HepG2 (cell line): ENCODE measurements around the gene RASSF10. TPM values are rescaled to one million over a fixed set of nuclear protein-coding genes. Genes with fewer than 3 reads are reported as not detected.

ENCODE experiments used
- DMAP1 ChIP-seq: IDR thresholded peaks from 2 replicates; pipeline ENCODE4 v1.6.1; 2016
- FOSL2 ChIP-seq: sonication (generic); formaldehyde crosslinking; IDR thresholded peaks from 2 replicates; pipeline ENCODE4 v1.4.0; 2020; ENCODE audit warnings: missing genetic modification reagents
- HNF4A ChIP-seq: sonication (generic); formaldehyde crosslinking; IDR thresholded peaks from 2 replicates; pipeline ENCODE4 v1.4.0; 2020; ENCODE audit warnings: missing genetic modification reagents
- HOXA9 ChIP-seq: sonication (generic); formaldehyde crosslinking; IDR thresholded peaks from 2 replicates; pipeline ENCODE4 v1.8.1; 2022; ENCODE audit warnings: missing genetic modification reagents, mild to moderate bottlenecking, moderate library complexity, borderline replicate concordance
- RAD21 ChIP-seq: fragments of 450-650 bp; formaldehyde crosslinking; IDR thresholded peaks from 2 replicates; pipeline ENCODE4 v1.5.0; 2020; ENCODE audit warnings: mild to moderate bottlenecking
- SOX6 ChIP-seq, 2 experiments: fragments of 450-650 bp in 1 of 2; sonication (generic) in 1 of 2; formaldehyde crosslinking in 1 of 2; IDR thresholded peaks; 2 replicates each; pipeline versions ENCODE4 v1.4.0 to v1.6.1; 2017 to 2020; ENCODE audit warnings: antibody characterized with exemption in 1 of 2, mild to moderate bottlenecking in 1 of 2, missing genetic modification reagents in 1 of 2
- XRCC5 ChIP-seq: fragments of 200-400 bp; formaldehyde crosslinking; optimal IDR thresholded peaks from 2 replicates; pipeline ENCODE3; 2017; ENCODE audit warnings: mild to moderate bottlenecking, low read length
- ZNF326 ChIP-seq: sonication (generic); formaldehyde crosslinking; IDR thresholded peaks from 2 replicates; pipeline ENCODE4 v1.4.0; 2020; ENCODE audit warnings: missing genetic modification reagents, borderline replicate concordance
- polyA plus RNA-seq, 8 experiments: library from polyadenylated mRNA; depleted of rRNA in 3 of 8; stranded (reverse) in 7 of 8; unstranded in 1 of 8; fragments of >200 nt; fragmentation: Illumina TruSeq in 4 of 8; extraction: Trizol in 4 of 8; gene quantifications; 2 replicates each; pipeline versions ENCODE4 v1.2.1 to v1.2.3, GENCODE V29; 2011 to 2016; ENCODE audit warnings: low read depth in 4 of 8, missing spikeins in 1 of 8, mixed read lengths in 1 of 8; ENCODE audit not compliant: insufficient read depth in 1 of 8
- total RNA-seq, 5 experiments: library from RNA; depleted of rRNA; stranded (reverse); fragments of >200 nt; fragmentation: Illumina TruSeq; extraction: Trizol; gene quantifications; 2 replicates each; pipeline ENCODE4 v1.2.3, GENCODE V29; 2016; ENCODE audit warnings: low read depth in 1 of 5
- TF ChIP-seq, protein P1 (sequence below): sonication (generic); formaldehyde crosslinking; IDR thresholded peaks from 2 replicates; pipeline ENCODE4 v1.4.0; 2020; ENCODE audit warnings: mild to moderate bottlenecking, missing genetic modification reagents
- TF ChIP-seq, protein P2 (sequence below): sonication (generic); formaldehyde crosslinking; conservative IDR thresholded peaks from 2 replicates; pipeline ENCODE4 v1.5.0; 2020; ENCODE audit warnings: missing genetic modification reagents
- TF ChIP-seq, protein P3 (sequence below): IDR thresholded peaks from 2 replicates; pipeline ENCODE4 v1.4.0; 2020; ENCODE audit warnings: mild to moderate bottlenecking, missing genetic modification reagents
- TF ChIP-seq, protein P4 (sequence below): sonication (generic); formaldehyde crosslinking; IDR thresholded peaks from 2 replicates; pipeline ENCODE4 v1.4.0; 2020; ENCODE audit warnings: missing genetic modification reagents
- TF ChIP-seq, protein P5 (sequence below): sonication (generic); formaldehyde crosslinking; IDR thresholded peaks from 2 replicates; pipeline ENCODE4 v1.5.0; 2020; ENCODE audit warnings: mild to moderate bottlenecking, missing genetic modification reagents, moderate library complexity
- TF ChIP-seq, protein P6 (sequence below): sonication (generic); formaldehyde crosslinking; IDR thresholded peaks from 2 replicates; pipeline ENCODE4 v1.4.0; 2020; ENCODE audit warnings: mild to moderate bottlenecking, missing genetic modification reagents
- TF ChIP-seq, protein P7 (sequence below): sonication (generic); formaldehyde crosslinking; IDR thresholded peaks from 2 replicates; pipeline ENCODE4 v1.8.1; 2023; ENCODE audit warnings: mild to moderate bottlenecking, missing genetic modification reagents

Gene RASSF10
- total and polyA plus RNA-seq, 2 of the 13 experiments (the other 11 are each of a cell fraction or from before 2014, with no cell fraction given): not detected

DNA sequence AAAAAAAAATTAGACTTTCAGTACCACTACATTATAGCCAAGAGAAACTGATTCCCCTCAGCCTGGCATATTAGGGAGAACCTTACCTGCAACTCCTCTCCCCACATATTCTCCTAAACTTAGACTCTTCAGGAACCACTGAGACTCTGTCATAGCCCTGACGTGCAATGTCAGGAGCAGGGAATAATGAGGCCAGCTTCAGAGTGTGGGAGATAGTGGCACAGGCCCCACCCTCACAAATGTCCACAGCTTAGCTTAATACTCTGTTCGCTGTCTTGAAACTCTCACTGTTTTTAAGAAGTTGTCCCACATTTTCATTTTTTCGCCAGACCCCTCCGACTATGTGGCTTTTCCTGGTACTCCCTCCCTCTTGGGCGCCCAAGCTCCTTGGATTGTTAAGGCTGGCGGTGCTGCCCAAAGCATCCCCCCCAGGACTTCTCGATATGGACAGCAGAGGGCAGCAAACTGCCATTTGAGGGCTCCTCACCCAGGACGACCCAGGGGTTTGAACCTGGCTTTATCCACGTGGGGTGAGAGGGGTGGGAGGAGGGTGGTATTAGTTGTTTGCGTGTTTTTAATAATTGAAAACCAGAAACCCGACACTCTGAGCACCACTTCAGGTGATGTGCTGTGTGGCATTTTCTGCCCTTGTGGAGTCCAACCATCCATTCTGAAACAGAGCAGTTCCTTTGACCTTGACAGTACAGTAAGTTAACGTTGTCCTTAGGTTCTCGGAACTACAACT, 45.2 kb upstream of the RASSF10 start (continued):
- TF ChIP-seq, protein P1, sequence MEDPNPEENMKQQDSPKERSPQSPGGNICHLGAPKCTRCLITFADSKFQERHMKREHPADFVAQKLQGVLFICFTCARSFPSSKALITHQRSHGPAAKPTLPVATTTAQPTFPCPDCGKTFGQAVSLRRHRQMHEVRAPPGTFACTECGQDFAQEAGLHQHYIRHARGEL: no peak
- TF ChIP-seq, protein P2, sequence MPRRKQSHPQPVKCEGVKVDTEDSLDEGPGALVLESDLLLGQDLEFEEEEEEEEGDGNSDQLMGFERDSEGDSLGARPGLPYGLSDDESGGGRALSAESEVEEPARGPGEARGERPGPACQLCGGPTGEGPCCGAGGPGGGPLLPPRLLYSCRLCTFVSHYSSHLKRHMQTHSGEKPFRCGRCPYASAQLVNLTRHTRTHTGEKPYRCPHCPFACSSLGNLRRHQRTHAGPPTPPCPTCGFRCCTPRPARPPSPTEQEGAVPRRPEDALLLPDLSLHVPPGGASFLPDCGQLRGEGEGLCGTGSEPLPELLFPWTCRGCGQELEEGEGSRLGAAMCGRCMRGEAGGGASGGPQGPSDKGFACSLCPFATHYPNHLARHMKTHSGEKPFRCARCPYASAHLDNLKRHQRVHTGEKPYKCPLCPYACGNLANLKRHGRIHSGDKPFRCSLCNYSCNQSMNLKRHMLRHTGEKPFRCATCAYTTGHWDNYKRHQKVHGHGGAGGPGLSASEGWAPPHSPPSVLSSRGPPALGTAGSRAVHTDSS (CRISPR knock-in tag): no peak
- TF ChIP-seq FOSL2 (CRISPR knock-in tag): peak; percentile 51
- TF ChIP-seq ZNF326 (CRISPR knock-in tag): no peak
- TF ChIP-seq, protein P3, sequence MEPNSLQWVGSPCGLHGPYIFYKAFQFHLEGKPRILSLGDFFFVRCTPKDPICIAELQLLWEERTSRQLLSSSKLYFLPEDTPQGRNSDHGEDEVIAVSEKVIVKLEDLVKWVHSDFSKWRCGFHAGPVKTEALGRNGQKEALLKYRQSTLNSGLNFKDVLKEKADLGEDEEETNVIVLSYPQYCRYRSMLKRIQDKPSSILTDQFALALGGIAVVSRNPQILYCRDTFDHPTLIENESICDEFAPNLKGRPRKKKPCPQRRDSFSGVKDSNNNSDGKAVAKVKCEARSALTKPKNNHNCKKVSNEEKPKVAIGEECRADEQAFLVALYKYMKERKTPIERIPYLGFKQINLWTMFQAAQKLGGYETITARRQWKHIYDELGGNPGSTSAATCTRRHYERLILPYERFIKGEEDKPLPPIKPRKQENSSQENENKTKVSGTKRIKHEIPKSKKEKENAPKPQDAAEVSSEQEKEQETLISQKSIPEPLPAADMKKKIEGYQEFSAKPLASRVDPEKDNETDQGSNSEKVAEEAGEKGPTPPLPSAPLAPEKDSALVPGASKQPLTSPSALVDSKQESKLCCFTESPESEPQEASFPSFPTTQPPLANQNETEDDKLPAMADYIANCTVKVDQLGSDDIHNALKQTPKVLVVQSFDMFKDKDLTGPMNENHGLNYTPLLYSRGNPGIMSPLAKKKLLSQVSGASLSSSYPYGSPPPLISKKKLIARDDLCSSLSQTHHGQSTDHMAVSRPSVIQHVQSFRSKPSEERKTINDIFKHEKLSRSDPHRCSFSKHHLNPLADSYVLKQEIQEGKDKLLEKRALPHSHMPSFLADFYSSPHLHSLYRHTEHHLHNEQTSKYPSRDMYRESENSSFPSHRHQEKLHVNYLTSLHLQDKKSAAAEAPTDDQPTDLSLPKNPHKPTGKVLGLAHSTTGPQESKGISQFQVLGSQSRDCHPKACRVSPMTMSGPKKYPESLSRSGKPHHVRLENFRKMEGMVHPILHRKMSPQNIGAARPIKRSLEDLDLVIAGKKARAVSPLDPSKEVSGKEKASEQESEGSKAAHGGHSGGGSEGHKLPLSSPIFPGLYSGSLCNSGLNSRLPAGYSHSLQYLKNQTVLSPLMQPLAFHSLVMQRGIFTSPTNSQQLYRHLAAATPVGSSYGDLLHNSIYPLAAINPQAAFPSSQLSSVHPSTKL (CRISPR knock-in tag): 0 out of 2 replicates have a peak, but pooled peaks have one; percentile 21
- TF ChIP-seq, protein P4, sequence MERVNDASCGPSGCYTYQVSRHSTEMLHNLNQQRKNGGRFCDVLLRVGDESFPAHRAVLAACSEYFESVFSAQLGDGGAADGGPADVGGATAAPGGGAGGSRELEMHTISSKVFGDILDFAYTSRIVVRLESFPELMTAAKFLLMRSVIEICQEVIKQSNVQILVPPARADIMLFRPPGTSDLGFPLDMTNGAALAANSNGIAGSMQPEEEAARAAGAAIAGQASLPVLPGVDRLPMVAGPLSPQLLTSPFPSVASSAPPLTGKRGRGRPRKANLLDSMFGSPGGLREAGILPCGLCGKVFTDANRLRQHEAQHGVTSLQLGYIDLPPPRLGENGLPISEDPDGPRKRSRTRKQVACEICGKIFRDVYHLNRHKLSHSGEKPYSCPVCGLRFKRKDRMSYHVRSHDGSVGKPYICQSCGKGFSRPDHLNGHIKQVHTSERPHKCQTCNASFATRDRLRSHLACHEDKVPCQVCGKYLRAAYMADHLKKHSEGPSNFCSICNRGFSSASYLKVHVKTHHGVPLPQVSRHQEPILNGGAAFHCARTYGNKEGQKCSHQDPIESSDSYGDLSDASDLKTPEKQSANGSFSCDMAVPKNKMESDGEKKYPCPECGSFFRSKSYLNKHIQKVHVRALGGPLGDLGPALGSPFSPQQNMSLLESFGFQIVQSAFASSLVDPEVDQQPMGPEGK (CRISPR knock-in tag): peak; percentile 73
- TF ChIP-seq DMAP1 (CRISPR knock-in tag): no peak
- TF ChIP-seq, protein P5, sequence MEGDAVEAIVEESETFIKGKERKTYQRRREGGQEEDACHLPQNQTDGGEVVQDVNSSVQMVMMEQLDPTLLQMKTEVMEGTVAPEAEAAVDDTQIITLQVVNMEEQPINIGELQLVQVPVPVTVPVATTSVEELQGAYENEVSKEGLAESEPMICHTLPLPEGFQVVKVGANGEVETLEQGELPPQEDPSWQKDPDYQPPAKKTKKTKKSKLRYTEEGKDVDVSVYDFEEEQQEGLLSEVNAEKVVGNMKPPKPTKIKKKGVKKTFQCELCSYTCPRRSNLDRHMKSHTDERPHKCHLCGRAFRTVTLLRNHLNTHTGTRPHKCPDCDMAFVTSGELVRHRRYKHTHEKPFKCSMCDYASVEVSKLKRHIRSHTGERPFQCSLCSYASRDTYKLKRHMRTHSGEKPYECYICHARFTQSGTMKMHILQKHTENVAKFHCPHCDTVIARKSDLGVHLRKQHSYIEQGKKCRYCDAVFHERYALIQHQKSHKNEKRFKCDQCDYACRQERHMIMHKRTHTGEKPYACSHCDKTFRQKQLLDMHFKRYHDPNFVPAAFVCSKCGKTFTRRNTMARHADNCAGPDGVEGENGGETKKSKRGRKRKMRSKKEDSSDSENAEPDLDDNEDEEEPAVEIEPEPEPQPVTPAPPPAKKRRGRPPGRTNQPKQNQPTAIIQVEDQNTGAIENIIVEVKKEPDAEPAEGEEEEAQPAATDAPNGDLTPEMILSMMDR (CRISPR knock-in tag): peak; percentile 95
- TF ChIP-seq, protein P6, sequence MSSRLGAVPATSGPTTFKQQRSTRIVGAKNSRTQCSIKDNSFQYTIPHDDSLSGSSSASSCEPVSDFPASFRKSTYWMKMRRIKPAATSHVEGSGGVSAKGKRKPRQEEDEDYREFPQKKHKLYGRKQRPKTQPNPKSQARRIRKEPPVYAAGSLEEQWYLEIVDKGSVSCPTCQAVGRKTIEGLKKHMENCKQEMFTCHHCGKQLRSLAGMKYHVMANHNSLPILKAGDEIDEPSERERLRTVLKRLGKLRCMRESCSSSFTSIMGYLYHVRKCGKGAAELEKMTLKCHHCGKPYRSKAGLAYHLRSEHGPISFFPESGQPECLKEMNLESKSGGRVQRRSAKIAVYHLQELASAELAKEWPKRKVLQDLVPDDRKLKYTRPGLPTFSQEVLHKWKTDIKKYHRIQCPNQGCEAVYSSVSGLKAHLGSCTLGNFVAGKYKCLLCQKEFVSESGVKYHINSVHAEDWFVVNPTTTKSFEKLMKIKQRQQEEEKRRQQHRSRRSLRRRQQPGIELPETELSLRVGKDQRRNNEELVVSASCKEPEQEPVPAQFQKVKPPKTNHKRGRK (CRISPR knock-in tag): no peak
- no peak for TF ChIP-seq SOX6 (IDR thresholded peaks at IDR 0.05)
- peak; percentile 51; the same call in 1 of the 2 replicates for TF ChIP-seq SOX6 (CRISPR knock-in tag; IDR thresholded peaks at IDR 0.05)
- TF ChIP-seq XRCC5: peak; percentile 23
- TF ChIP-seq RAD21 (CRISPR knock-in tag): peak; percentile 94
- no peak for TF ChIP-seq HNF4A (CRISPR knock-in tag)
- TF ChIP-seq, protein P7, sequence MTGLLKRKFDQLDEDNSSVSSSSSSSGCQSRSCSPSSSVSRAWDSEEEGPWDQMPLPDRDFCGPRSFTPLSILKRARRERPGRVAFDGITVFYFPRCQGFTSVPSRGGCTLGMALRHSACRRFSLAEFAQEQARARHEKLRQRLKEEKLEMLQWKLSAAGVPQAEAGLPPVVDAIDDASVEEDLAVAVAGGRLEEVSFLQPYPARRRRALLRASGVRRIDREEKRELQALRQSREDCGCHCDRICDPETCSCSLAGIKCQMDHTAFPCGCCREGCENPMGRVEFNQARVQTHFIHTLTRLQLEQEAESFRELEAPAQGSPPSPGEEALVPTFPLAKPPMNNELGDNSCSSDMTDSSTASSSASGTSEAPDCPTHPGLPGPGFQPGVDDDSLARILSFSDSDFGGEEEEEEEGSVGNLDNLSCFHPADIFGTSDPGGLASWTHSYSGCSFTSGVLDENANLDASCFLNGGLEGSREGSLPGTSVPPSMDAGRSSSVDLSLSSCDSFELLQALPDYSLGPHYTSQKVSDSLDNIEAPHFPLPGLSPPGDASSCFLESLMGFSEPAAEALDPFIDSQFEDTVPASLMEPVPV (CRISPR knock-in tag): no peak
- TF ChIP-seq HOXA9 (CRISPR knock-in tag): no peak
